Astrocyte (in vitro differentiated cells and primary cell): Measurements from ENCODE around the gene CSMD2.

ENCODE experiments used
- EZH2 ChIP-seq: IDR thresholded peaks from 2 replicates; pipeline ENCODE4 v1.6.1; 2012; ENCODE audit warnings: mild to moderate bottlenecking, low read length, inconsistent platforms; ENCODE audit not compliant: insufficient read depth
- TF ChIP-seq, protein P1 (sequence below): IDR thresholded peaks from 2 replicates; pipeline ENCODE4 v1.5.1; 2011; ENCODE audit warnings: low read depth, mild to moderate bottlenecking, inconsistent platforms, low read length, moderate library complexity; ENCODE audit not compliant: insufficient read depth

DNA sequence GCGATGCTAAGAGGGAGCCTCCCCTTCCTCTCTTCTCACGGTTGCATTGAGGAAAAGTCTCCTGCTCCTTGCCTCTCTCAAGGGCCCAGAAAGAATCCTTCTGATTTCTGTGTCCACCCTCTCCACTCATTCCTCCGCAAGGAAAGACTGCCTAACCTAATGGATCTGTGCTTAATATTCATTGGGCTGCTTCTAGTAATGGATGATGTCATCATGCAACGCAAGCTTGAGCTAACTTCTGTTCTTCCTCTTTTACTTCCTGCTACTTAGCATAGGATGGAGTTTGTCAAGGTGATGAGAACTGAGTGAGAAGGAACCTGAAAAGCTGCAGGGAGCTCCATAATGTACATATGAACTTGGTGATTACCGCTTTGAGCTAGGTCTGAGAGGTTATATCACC, 336.4 kb downstream of the CSMD2 start:
- TF ChIP-seq, protein P1, sequence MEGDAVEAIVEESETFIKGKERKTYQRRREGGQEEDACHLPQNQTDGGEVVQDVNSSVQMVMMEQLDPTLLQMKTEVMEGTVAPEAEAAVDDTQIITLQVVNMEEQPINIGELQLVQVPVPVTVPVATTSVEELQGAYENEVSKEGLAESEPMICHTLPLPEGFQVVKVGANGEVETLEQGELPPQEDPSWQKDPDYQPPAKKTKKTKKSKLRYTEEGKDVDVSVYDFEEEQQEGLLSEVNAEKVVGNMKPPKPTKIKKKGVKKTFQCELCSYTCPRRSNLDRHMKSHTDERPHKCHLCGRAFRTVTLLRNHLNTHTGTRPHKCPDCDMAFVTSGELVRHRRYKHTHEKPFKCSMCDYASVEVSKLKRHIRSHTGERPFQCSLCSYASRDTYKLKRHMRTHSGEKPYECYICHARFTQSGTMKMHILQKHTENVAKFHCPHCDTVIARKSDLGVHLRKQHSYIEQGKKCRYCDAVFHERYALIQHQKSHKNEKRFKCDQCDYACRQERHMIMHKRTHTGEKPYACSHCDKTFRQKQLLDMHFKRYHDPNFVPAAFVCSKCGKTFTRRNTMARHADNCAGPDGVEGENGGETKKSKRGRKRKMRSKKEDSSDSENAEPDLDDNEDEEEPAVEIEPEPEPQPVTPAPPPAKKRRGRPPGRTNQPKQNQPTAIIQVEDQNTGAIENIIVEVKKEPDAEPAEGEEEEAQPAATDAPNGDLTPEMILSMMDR, result no peak
- TF ChIP-seq EZH2, result no peak
